GM12878 (cell line): ENCODE data around the gene DDRGK1. TPM values are rescaled to one million over a fixed set of nuclear protein-coding genes. Genes with fewer than 3 reads are reported as not detected.

Experiments used
- ATAC-seq: fragments of 200-7000 bp; cut with Tn5 transposase; 3 replicates; pipeline ENCODE4 v1.9.1; 2020; ENCODE audit warnings: mild to moderate bottlenecking, moderate library complexity
- BruUV-seq: library from RNA; stranded (reverse); fragments of 400-500 nt; replicated peaks from 2 replicates; lab custom pipeline; 2021; lab: Mats Ljungman, UMichigan
- CTCF ChIA-PET: fragments of 300-600 bp; sonication (Branson Sonifier 250); formaldehyde crosslinking; extraction: SDS; loops from one replicate; lab custom pipeline; 2021; ENCODE audit warnings: inconsistent platforms; lab: Yijun Ruan, JAX
- POLR2A ChIA-PET: fragments of 350-600 bp; formaldehyde crosslinking; extraction: SDS; loops from one replicate; lab custom pipeline; 2021; ENCODE audit warnings: inconsistent platforms; lab: Charles Lee
- RAD21 ChIA-PET: fragments of 300-600 bp; sonication (Branson Sonifier 250); formaldehyde crosslinking; loops from one replicate; lab custom pipeline; 2023; ENCODE audit warnings: antibody characterized with exemption; ENCODE audit not compliant: unreplicated experiment; lab: Charles Lee
- SMC1A ChIA-PET: fragments of 300-600 bp; sonication (Branson Sonifier 250); formaldehyde crosslinking; loops from one replicate; lab custom pipeline; 2023; ENCODE audit not compliant: unreplicated experiment, uncharacterized antibody; lab: Charles Lee
- DNase-seq: peaks from one replicate; pipeline ENCODE4 v3.0.0-alpha.2; 2011; ENCODE audit warnings: low read depth, low spot score
- FAIRE-seq: peaks from 3 replicates; lab custom pipeline; 2011; peaks lifted over from hg19 to GRCh38; lab: Jason Lieb, UNC
- H2AFZ ChIP-seq: 2 replicates; pipeline ENCODE4 v1.6.0; 2011; ENCODE audit warnings: low read depth, low read length, control low read depth; ENCODE audit not compliant: control insufficient read depth
- H3K27ac ChIP-seq: 2 replicates; pipeline ENCODE4 v1.5.1; 2011; ENCODE audit warnings: control low read depth; ENCODE audit not compliant: control insufficient read depth, insufficient read depth
- H3K27me3 ChIP-seq, 2 experiments: replicated peaks in 1 of 2; 2 replicates each; pipeline versions ENCODE4 v1.6.0 to v1.6.1; 2011; ENCODE audit warnings: low read length in 1 of 2; ENCODE audit not compliant: control insufficient read depth in 2 of 2, insufficient read depth in 2 of 2
- H3K36me3 ChIP-seq, 2 experiments: 2 replicates each; pipeline ENCODE4 v1.5.1; 2011; ENCODE audit warnings: low read length in 1 of 2; ENCODE audit not compliant: control insufficient read depth in 2 of 2, insufficient read depth in 2 of 2
- H3K4me1 ChIP-seq: 2 replicates; pipeline ENCODE4 v1.6.1; 2011; ENCODE audit warnings: mild to moderate bottlenecking, low read length, moderate library complexity, mixed read lengths; ENCODE audit not compliant: control insufficient read depth, insufficient read depth
- H3K4me2 ChIP-seq: 2 replicates; pipeline ENCODE4 v1.6.0; 2011; ENCODE audit warnings: control low read depth; ENCODE audit not compliant: control insufficient read depth, insufficient read depth
- H3K4me3 ChIP-seq: fragments of 200-600 bp; sonication (generic); 2 replicates; pipeline ENCODE4 v1.5.1; 2016
- H3K79me2 ChIP-seq: 2 replicates; pipeline ENCODE4 v1.6.0; 2011; ENCODE audit warnings: low read length; ENCODE audit not compliant: control insufficient read depth, insufficient read depth
- H3K9ac ChIP-seq: 2 replicates; pipeline ENCODE4 v1.8.0; 2011; ENCODE audit warnings: low read length, control low read depth, mixed read lengths; ENCODE audit not compliant: control insufficient read depth, insufficient read depth
- H3K9me3 ChIP-seq: replicated peaks from 3 replicates; pipeline ENCODE4 v1.5.1; 2011; ENCODE audit warnings: mild to moderate bottlenecking, low read length; ENCODE audit not compliant: control insufficient read depth, insufficient read depth
- H4K20me1 ChIP-seq: 2 replicates; pipeline ENCODE4 v1.6.0; 2011; ENCODE audit not compliant: control insufficient read depth, insufficient read depth
- ASH2L ChIP-seq: fragments of 300-600, 200-600 bp; sonication (generic); IDR thresholded peaks from 2 replicates; pipeline ENCODE4 v1.6.1; 2017; ENCODE audit warnings: low read depth, mild to moderate bottlenecking, borderline replicate concordance
- ESRRA ChIP-seq: IDR thresholded peaks from 2 replicates; pipeline ENCODE4 v1.6.1; 2012; ENCODE audit warnings: mild to moderate bottlenecking, low read length, improper control_type of control experiment
- HCFC1 ChIP-seq: fragments of 150-350 bp; IDR thresholded peaks from 2 replicates; pipeline ENCODE4 v1.6.1; 2014; ENCODE audit warnings: low read length
- HDAC2 ChIP-seq: fragments of 200-600 bp; sonication (generic); IDR thresholded peaks from 2 replicates; pipeline ENCODE4 v1.6.1; 2017
- JUND ChIP-seq: IDR thresholded peaks from 2 replicates; pipeline ENCODE4 v1.6.1; 2012; ENCODE audit warnings: low read depth, mild to moderate bottlenecking, low read length, improper control_type of control experiment, moderate library complexity
- NBN ChIP-seq: fragments of 450-650 bp; IDR thresholded peaks from 2 replicates; pipeline ENCODE4 v1.6.1; 2016
- NFYB ChIP-seq: IDR thresholded peaks from 2 replicates; pipeline ENCODE4 v1.6.1; 2011; ENCODE audit warnings: low read depth, mild to moderate bottlenecking, low read length, improper control_type of control experiment, moderate library complexity; ENCODE audit not compliant: insufficient read depth
- PAX8 ChIP-seq: fragments of 450-650 bp; IDR thresholded peaks from 2 replicates; pipeline ENCODE4 v1.6.1; 2017; ENCODE audit warnings: mild to moderate bottlenecking, moderate library complexity
- RELA ChIP-seq: fragments of 450-650 bp; IDR thresholded peaks from 2 replicates; pipeline ENCODE4 v1.8.0; 2014; ENCODE audit warnings: borderline replicate concordance; ENCODE audit not compliant: partially characterized antibody
- SIX5 ChIP-seq: IDR thresholded peaks from 2 replicates; pipeline ENCODE4 v1.6.1; 2011; ENCODE audit warnings: mild to moderate bottlenecking, low read depth, low read length, moderate library complexity; ENCODE audit not compliant: severe bottlenecking
- SREBF2 ChIP-seq: IDR thresholded peaks from 2 replicates; pipeline ENCODE4 v1.6.1; 2012; ENCODE audit warnings: mild to moderate bottlenecking, low read length
- SRF ChIP-seq, 2 experiments: IDR thresholded peaks; 2 replicates each; pipeline ENCODE4 v1.6.1; 2011; ENCODE audit warnings: low read depth in 2 of 2, low read length in 2 of 2, mild to moderate bottlenecking in 1 of 2, moderate library complexity in 1 of 2
- TCF3 ChIP-seq: IDR thresholded peaks from 2 replicates; pipeline ENCODE4 v1.6.1; 2012; ENCODE audit warnings: low read depth, mild to moderate bottlenecking, low read length, borderline replicate concordance; ENCODE audit not compliant: insufficient read depth
- ZNF207 ChIP-seq: fragments of 450-650 bp; IDR thresholded peaks from 2 replicates; pipeline ENCODE4 v1.6.1; 2014; ENCODE audit warnings: antibody characterized with exemption, mild to moderate bottlenecking, borderline replicate concordance
- ZNF622 ChIP-seq: fragments of 450-650 bp; IDR thresholded peaks from 2 replicates; pipeline ENCODE4 v1.6.1; 2017; ENCODE audit warnings: mild to moderate bottlenecking, inconsistent platforms
- WGBS: methylation state at CpG from one replicate; pipeline ENCODE4 v1.1.6; 2016; ENCODE audit warnings: low lambda C conversion rate; ENCODE audit not compliant: insufficient replicate concordance, insufficient coverage; ENCODE audit errors: missing lambda C conversion rate; 5-methylcytosine and 5-hydroxymethylcytosine counted together
- in situ Hi-C: fragments of 300-500 bp; cut with MboI; formaldehyde crosslinking; loops from 9 replicates; pipeline ENCODE4 v1.14.3; 2018; ENCODE audit warnings: mixed read lengths
- intact Hi-C: fragments of 100-400 bp; cut with micrococcal nuclease; formaldehyde crosslinking; loops from one replicate; pipeline ENCODE4 v1.14.2; 2022; ENCODE audit not compliant: unreplicated experiment
- polyA plus RNA-seq, 11 experiments: library from polyadenylated mRNA; depleted of rRNA in 4 of 11; unstranded in 6 of 11; stranded (reverse) in 5 of 11; fragments of >200 nt; fragmentation: Nextera tagmentation in 4 of 11; fragmentation: Illumina TruSeq in 1 of 11; extraction: Ambion mirVana in 4 of 11; extraction: Trizol in 1 of 11; gene quantifications; 1 replicate in 1 of 11; 2 replicates in 10 of 11; pipeline versions ENCODE4 v1.2.1 to v1.2.3, GENCODE V29; 2011 to 2016; ENCODE audit warnings: inconsistent platforms in 2 of 11, missing spikeins in 2 of 11, low read depth in 1 of 11
- total RNA-seq, 4 experiments: library from RNA; depleted of rRNA in 3 of 4; stranded (reverse); fragments of >200 nt in 3 of 4; fragmentation: Illumina TruSeq in 1 of 4; extraction: Trizol in 1 of 4; gene quantifications; 2 replicates each; pipeline versions ENCODE4 v1.2.1 to v1.2.3, GENCODE V29; 2013 to 2021
- TF ChIP-seq, protein P1 (sequence below): fragments of 450-650 bp; IDR thresholded peaks from 2 replicates; pipeline ENCODE4 v1.6.1; 2017; ENCODE audit warnings: mild to moderate bottlenecking, moderate library complexity
- TF ChIP-seq, protein P2 (sequence below): fragments of 150-350 bp; IDR thresholded peaks from 2 replicates; pipeline ENCODE4 v1.6.1; 2016; ENCODE audit warnings: low read depth, low read length

Gene DDRGK1
- total and polyA plus RNA-seq, 10 of the 15 experiments (the other 5 are each of a cell fraction or from before 2014, with no cell fraction given) = 4.0 to 55.2 (median 39.7) TPM

DNA sequence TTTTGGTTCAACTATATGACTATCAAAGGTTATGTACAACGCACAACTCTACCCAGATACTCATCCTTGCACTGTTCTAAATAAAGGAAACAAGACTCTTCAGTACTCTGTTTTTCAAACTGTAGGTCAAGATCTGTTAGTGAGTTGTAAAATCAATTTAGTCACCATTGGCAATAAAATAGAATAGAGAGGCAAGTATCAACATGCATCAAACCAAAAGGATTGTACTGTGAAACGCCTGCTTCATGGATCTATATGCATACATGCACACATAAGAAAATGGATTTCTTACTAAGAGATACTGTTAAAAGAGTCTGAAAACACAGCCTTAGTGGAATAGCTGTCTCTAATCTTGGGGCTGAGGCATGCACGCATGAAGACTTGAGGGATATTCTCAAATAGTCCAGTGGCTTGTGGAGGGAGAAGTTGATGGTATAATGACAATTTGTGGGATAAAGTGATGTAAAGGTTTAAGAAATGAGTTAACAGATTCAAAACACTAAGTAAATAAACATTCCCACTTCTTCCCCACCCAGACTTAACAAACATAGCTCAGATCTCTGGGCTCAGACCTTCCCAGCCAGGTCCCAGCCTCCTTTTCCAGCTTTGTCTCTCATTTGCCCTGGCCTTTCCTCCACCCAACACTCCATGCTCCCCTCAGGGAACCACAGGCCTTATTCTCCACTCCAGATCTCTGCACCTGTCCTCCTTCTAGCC lies 20.4 kb downstream of the DDRGK1 start:
- H3K4me1 ChIP-seq = no peaks in the 10 kb centered on the region
- TF ChIP-seq ASH2L (no peak), SIX5 (no peak), RELA (no peak), NBN (no peak), HDAC2 (no peak), JUND (no peak), SRF (IDR thresholded peaks at IDR 0.05; ENCODE audit: low read depth in 2 of 2, low read length in 2 of 2) (no peak), HCFC1 (no peak), NFYB (no peak), PAX8 (no peak), ESRRA (no peak), ZNF622 (no peak), SREBF2 (no peak), ZNF207 (no peak), TCF3 (no peak)
- TF ChIP-seq, protein P1, sequence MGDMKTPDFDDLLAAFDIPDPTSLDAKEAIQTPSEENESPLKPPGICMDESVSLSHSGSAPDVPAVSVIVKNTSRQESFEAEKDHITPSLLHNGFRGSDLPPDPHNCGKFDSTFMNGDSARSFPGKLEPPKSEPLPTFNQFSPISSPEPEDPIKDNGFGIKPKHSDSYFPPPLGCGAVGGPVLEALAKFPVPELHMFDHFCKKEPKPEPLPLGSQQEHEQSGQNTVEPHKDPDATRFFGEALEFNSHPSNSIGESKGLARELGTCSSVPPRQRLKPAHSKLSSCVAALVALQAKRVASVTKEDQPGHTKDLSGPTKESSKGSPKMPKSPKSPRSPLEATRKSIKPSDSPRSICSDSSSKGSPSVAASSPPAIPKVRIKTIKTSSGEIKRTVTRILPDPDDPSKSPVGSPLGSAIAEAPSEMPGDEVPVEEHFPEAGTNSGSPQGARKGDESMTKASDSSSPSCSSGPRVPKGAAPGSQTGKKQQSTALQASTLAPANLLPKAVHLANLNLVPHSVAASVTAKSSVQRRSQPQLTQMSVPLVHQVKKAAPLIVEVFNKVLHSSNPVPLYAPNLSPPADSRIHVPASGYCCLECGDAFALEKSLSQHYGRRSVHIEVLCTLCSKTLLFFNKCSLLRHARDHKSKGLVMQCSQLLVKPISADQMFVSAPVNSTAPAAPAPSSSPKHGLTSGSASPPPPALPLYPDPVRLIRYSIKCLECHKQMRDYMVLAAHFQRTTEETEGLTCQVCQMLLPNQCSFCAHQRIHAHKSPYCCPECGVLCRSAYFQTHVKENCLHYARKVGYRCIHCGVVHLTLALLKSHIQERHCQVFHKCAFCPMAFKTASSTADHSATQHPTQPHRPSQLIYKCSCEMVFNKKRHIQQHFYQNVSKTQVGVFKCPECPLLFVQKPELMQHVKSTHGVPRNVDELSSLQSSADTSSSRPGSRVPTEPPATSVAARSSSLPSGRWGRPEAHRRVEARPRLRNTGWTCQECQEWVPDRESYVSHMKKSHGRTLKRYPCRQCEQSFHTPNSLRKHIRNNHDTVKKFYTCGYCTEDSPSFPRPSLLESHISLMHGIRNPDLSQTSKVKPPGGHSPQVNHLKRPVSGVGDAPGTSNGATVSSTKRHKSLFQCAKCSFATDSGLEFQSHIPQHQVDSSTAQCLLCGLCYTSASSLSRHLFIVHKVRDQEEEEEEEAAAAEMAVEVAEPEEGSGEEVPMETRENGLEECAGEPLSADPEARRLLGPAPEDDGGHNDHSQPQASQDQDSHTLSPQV = no peak
- TF ChIP-seq, protein P2, sequence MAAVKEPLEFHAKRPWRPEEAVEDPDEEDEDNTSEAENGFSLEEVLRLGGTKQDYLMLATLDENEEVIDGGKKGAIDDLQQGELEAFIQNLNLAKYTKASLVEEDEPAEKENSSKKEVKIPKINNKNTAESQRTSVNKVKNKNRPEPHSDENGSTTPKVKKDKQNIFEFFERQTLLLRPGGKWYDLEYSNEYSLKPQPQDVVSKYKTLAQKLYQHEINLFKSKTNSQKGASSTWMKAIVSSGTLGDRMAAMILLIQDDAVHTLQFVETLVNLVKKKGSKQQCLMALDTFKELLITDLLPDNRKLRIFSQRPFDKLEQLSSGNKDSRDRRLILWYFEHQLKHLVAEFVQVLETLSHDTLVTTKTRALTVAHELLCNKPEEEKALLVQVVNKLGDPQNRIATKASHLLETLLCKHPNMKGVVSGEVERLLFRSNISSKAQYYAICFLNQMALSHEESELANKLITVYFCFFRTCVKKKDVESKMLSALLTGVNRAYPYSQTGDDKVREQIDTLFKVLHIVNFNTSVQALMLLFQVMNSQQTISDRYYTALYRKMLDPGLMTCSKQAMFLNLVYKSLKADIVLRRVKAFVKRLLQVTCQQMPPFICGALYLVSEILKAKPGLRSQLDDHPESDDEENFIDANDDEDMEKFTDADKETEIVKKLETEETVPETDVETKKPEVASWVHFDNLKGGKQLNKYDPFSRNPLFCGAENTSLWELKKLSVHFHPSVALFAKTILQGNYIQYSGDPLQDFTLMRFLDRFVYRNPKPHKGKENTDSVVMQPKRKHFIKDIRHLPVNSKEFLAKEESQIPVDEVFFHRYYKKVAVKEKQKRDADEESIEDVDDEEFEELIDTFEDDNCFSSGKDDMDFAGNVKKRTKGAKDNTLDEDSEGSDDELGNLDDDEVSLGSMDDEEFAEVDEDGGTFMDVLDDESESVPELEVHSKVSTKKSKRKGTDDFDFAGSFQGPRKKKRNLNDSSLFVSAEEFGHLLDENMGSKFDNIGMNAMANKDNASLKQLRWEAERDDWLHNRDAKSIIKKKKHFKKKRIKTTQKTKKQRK = no peak

More for the DNA sequence above, 20.4 kb downstream of the DDRGK1 start:
- Histone ChIP-seq H3K9ac (no peak overlapping the region), H3K79me2 (no peaks in the 10 kb centered on the region), H3K27ac (no peak overlapping the region), H2AFZ (no peak overlapping the region), H3K27me3 (no peaks in the 10 kb centered on the region), H3K36me3 (no peaks in the 10 kb centered on the region), H3K4me3 (no peak overlapping the region), H3K4me2 (no peak overlapping the region), H4K20me1 (no peaks in the 10 kb centered on the region), H3K9me3 (no peaks in the 10 kb centered on the region)
- TSS peak; percentile 18 for BruUV-seq
- ATAC-seq = no peak
- intact Hi-C loops (no loop called here), in situ Hi-C loops (no loop called here)
- CTCF ChIA-PET = no interaction called here
- POLR2A ChIA-PET = no interaction called here
- no peak for DNase-seq
- SMC1A ChIA-PET = interaction anchor here (0.9 kb wide), 1 partner anchor 36 kb away, joined by 3 read pairs; no protein-coding TSS in a partner anchor
- 95% methylated on average over 3 of the region's 3 CpGs for WGBS
- RAD21 ChIA-PET = no interaction called here
- FAIRE-seq = no peak
